Adrenal gland (tissue), 5 donors: ENCODE measurements around the gene DOCK3.

ENCODE experiments used
- CTCF ChIP-seq, 6 experiments: fragments of 450-650 bp in 4 of 6; fragments of 200-600 bp in 2 of 6; sonication (generic) in 1 of 6; IDR thresholded peaks; 1 replicate in 5 of 6; 2 replicates in 1 of 6; pipeline versions ENCODE4 v1.5.1 to v1.8.0; 2016 to 2021; ENCODE audit warnings: antibody characterized with exemption in 6 of 6, mild to moderate bottlenecking in 2 of 6, moderate library complexity in 1 of 6
- POLR2A ChIP-seq, 2 donors: fragments of 450-650 bp; IDR thresholded peaks; one replicate each; pipeline ENCODE4 v1.6.1; 2017; ENCODE audit warnings: antibody characterized with exemption in 2 of 2, mild to moderate bottlenecking in 2 of 2, moderate library complexity in 1 of 2
- donor health status: DM: no; HTN: no; CAD: no.

- no peak for TF ChIP-seq CTCF (IDR thresholded peaks at IDR 0.05)
- no peak for TF ChIP-seq POLR2A (IDR thresholded peaks at IDR 0.05)
Measured at GRCh38 chr3:51382947-51383578, 708.3 kb downstream of the DOCK3 start.
